Natural killer cell treated with Interleukin-12 subunit alpha and Interleukin-12 subunit beta and Interleukin-15 and Interleukin-18, amount 100 ng/mL, for 72 hours (primary cell): ENCODE measurements around the gene CTNNB1. TPM values are rescaled to one million over a fixed set of nuclear protein-coding genes. Genes with fewer than 3 reads are reported as not detected.

Source experiments
- ATAC-seq, 2 donors: fragments of 150-1000 bp; cut with Tn5 transposase in 1 of 2; sonication (Bioruptor Pico), chemical (Tn5 transposase) in 1 of 2; 2 replicates each; pipeline ENCODE4 v1.10.0; 2021
- DNase-seq: peaks from one replicate; pipeline ENCODE4 v3.0.0; 2022; ENCODE audit warnings: low spot score
- H3K27ac Mint-ChIP-seq, 2 donors: 1 replicate in 1 of 2; 2 replicates in 1 of 2; pipeline ENCODE4 v1.8.0; 2022; ENCODE audit warnings: mixed read lengths in 2 of 2, mild to moderate bottlenecking in 1 of 2, moderate library complexity in 1 of 2
- H3K27me3 Mint-ChIP-seq, 2 donors: 1 replicate in 1 of 2; 2 replicates in 1 of 2; pipeline ENCODE4 v1.8.0; 2022; ENCODE audit warnings: mixed read lengths in 2 of 2
- H3K36me3 Mint-ChIP-seq: one replicate; pipeline ENCODE4 v1.8.0; 2022; ENCODE audit warnings: mixed read lengths
- H3K4me1 Mint-ChIP-seq, 2 donors: 1 replicate in 1 of 2; 2 replicates in 1 of 2; pipeline ENCODE4 v1.8.0; 2022; ENCODE audit warnings: low read depth in 2 of 2, mixed read lengths in 2 of 2, mild to moderate bottlenecking in 1 of 2
- H3K4me3 Mint-ChIP-seq: one replicate; pipeline ENCODE4 v1.8.0; 2022; ENCODE audit warnings: mixed read lengths
- H3K9me3 Mint-ChIP-seq: 2 replicates; pipeline ENCODE4 v1.8.0; 2022; ENCODE audit warnings: mixed read lengths
- total RNA-seq, 2 donors: library from RNA; stranded (reverse); gene quantifications; one replicate each; pipeline ENCODE4 v1.2.3, GENCODE V29; 2022

The CTNNB1 gene
- total RNA-seq, 2 donors from 2014 or later, result 140 to 155 TPM

DNA sequence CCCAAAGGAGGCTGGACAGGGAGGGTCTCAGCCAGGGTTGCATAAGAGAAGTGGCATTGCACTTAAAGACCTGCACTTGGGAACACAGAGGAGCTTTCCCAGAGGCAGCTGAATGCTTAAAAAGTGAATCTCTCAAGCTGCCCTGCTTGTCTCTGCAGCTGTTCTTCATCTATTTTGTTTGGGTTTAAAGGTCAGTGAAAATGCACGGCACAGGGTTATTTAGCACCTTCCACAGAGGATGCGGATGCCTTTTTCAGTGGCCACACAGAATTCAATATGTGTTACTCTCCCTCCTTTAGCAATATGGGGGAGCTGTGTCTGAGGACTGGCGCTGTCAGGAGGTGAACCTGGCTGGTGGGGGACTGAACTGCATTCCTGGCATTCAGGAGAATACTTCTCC lies 22.7 kb upstream of the CTNNB1 start:
- Mint-ChIP-seq H3K27ac (no peak overlapping the region), H3K4me1 (no peaks in the 10 kb centered on the region), H3K27me3 (peaks cover 20 to 24% of the 10 kb centered on the region in 2 donors), H3K9me3 (no peaks in the 10 kb centered on the region), H3K36me3 (no peaks in the 10 kb centered on the region), H3K4me3 (no peak overlapping the region)
- ATAC-seq (no peak), DNase-seq (no peak)

DNA sequence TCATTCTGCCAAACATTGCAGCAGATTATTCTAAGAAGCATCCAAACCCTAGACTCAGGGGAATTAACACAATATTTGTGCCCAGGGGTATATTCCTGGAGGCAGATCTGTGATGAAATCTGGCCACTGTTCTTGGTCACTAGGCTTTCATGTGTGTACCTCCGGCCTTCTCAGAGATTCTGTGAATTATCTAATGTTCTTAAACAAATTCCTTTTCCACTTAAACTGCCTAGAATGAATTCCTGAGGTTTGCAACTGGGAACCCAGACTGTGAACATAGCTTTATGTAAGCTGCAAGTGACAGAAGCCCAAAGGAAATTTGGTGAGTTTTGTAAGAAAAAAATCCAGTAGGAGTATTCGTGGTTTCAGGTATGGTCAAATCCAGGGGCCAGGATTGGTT lies 20.7 kb upstream of the CTNNB1 start:
- Mint-ChIP-seq H3K4me3 (no peak overlapping the region), H3K9me3 (no peaks in the 10 kb centered on the region), H3K27ac (no peak overlapping the region), H3K36me3 (no peaks in the 10 kb centered on the region), H3K27me3 (peaks cover 19 to 25% of the 10 kb centered on the region in 2 donors), H3K4me1 (no peaks in the 10 kb centered on the region)
- DNase-seq (no peak), ATAC-seq (no peak)

DNA sequence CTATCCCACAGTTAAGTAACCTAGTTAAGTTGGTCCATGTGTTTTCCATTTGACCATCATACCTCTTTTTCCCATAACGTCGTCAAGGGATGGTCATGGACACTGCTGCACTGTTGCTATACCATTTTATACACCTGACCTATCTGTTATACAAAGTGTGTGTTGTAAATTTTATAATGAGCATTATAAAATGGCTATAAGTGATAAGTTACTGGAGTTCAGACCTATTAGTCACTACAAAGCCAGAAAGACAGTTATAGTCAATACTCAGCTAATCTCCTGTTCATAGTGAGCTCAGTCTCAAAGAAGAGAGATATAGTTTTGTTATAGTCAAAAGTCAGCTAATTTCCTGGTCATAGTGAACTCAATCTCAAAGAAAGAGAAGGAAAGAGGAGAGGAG lies 18.9 kb upstream of the CTNNB1 start:
- no peaks in the 10 kb centered on the region for H3K4me1 Mint-ChIP-seq
- ATAC-seq (no peak), DNase-seq (no peak)
- peaks cover 22 to 23% of the 10 kb centered on the region in 2 donors for H3K27me3 Mint-ChIP-seq
- no peak overlapping the region for H3K4me3 Mint-ChIP-seq
- no peaks in the 10 kb centered on the region for H3K36me3 Mint-ChIP-seq
- H3K9me3 Mint-ChIP-seq, result no peaks in the 10 kb centered on the region
- H3K27ac Mint-ChIP-seq, result no peak overlapping the region

DNA sequence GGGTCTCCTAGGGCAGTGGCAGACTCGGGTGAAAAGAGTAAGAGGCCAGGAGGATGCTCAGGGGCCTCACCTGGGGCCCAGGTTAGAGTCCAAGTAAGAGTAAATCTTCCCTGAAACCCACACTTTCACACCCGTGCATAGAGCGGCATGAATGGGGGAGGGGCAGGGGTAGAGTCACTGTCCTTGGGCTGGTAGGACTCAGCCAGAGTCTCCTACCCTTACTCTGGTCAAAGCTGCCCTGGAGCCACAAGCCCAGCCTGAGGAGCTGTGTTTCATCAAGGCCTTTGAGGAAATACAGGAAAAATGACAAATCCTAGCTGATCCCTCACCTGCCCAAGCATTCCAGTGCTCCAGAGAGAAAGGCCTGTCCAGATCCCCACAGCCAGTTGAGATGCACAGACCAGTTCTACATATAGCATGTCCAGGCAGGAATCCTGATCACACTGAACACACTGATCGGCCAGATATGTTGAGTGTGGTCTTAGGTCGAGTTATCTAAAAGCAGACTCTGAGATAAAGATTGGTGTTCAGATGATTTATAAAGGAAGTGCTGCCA lies 16.7 kb upstream of the CTNNB1 start:
- H3K36me3 Mint-ChIP-seq, result no peaks in the 10 kb centered on the region
- ATAC-seq (no peak), DNase-seq (no peak)
- no peak overlapping the region for H3K27ac Mint-ChIP-seq
- peaks cover 18 to 24% of the 10 kb centered on the region in 2 donors for H3K27me3 Mint-ChIP-seq
- H3K4me3 Mint-ChIP-seq, result no peak overlapping the region
- H3K9me3 Mint-ChIP-seq, result no peaks in the 10 kb centered on the region
- no peaks in the 10 kb centered on the region for H3K4me1 Mint-ChIP-seq

DNA sequence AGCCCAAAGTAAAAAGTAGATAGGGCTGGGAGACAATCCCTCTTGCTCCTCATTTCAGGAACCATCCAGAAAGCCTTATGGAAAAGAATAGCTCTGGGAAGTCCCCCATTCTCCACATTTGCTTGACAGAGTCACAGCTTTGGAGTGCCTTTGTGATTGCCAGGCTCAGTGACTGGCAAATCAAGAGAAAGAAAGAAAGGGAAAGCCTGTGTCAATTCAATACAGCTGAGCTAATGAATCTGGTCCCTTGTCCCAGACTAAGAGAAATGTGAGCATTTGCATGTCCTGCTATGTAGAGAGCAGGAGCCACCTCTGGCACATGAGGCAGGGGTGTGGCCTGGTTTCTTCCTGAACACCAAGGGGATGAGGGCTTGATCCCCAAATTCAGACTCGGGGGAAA lies 14.9 kb upstream of the CTNNB1 start:
- Mint-ChIP-seq H3K27me3 (peaks cover 30 to 33% of the 10 kb centered on the region in 2 donors), H3K4me3 (no peak overlapping the region), H3K4me1 (peaks cover under 1 to 6% of the 10 kb centered on the region in 2 donors), H3K36me3 (no peaks in the 10 kb centered on the region), H3K27ac (no peak overlapping the region), H3K9me3 (no peaks in the 10 kb centered on the region)
- DNase-seq (no peak), ATAC-seq (no peak)

DNA sequence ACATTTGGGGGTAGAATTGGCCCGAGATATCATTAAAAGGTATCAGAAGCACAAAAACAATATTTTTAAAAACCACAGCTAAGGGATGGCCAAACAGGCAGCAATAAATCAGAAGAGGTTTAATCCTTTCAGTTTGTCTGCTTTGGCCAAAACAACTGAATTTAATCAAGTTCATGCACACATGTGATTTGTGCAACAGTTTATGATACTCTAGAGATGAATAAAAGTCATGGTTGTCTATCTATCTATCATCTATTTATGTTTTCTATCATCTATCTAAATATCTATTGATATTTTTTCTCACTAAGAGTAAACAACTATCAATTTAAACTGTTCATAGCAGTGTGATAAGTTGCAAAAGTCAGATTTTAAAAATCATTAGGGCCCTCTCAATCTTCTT lies 13.0 kb upstream of the CTNNB1 start:
- Mint-ChIP-seq H3K27me3 (peaks cover 36 to 39% of the 10 kb centered on the region in 2 donors), H3K4me1 (peaks cover 6 to 11% of the 10 kb centered on the region in 2 donors), H3K9me3 (peaks cover 5% of the 10 kb centered on the region), H3K4me3 (no peak overlapping the region), H3K36me3 (no peaks in the 10 kb centered on the region), H3K27ac (no peak overlapping the region)
- ATAC-seq (no peak), DNase-seq (no peak)

DNA sequence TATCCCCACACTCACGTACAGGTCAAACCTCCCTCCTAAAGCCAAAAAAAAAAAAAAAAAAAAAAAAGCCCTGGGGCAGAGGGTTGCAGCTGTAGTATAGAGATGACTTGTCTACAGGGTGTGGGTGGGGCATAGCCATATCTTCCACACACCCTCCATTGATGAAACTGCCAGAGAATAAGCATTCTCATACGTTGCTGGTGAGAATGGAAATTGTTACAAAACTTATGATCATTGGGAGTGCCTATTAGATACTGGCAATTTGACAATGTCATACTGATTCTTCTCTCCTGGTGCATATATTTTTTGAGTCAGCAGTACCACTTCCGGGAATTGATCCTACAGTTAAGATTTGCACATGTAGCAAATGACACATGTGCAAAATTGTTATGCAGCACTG lies 11.0 kb upstream of the CTNNB1 start:
- peaks cover 6 to 11% of the 10 kb centered on the region in 2 donors for H3K4me1 Mint-ChIP-seq
- H3K27me3 Mint-ChIP-seq, result peaks cover 32 to 35% of the 10 kb centered on the region in 2 donors
- no peaks in the 10 kb centered on the region for H3K36me3 Mint-ChIP-seq
- H3K4me3 Mint-ChIP-seq, result peak overlapping the region; percentile 16
- H3K27ac Mint-ChIP-seq, result peak overlapping the region in 1 of 2 donors; percentile 40
- DNase-seq, result no peak
- ATAC-seq, result peak in 1 of 2 donors; percentile 95
- H3K9me3 Mint-ChIP-seq, result peaks cover 5% of the 10 kb centered on the region

DNA sequence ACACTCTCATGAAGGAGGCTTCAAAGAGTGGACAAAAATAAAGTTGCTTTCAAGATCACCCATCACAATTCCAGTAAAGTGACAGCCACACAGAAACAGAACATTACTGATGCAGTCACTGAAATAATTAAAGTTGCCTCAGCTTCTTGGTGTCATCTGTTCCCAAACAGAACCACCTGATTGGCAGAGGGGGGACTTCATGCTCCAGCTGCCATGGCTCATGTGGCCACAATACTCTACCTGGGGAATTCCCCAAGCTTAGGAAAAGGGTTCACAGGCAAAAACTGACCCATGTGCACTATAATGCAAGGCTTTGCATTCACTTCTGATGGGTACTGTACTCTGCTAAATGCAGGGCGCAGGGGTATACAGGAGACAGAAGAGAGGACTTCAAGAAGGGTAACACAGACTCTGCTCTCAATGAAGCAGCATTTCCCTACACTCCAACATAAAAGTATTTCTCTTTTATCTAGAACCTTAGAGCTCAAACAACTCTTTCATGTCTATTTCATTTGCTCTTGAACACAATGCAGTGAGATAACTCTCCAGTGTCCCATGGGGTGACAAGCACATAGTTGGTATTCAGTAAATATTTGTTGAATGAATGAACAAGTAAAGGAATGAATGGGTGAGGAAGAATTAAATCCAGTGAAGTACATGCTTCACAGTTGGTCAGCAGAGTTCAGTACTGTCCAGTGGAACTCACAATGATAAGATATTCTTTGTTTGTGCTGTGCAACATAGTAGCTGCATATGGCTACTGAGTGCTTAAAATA lies 8.6 kb upstream of the CTNNB1 start:
- no peak for ATAC-seq
- H3K9me3 Mint-ChIP-seq, result peaks cover 5% of the 10 kb centered on the region

DNA sequence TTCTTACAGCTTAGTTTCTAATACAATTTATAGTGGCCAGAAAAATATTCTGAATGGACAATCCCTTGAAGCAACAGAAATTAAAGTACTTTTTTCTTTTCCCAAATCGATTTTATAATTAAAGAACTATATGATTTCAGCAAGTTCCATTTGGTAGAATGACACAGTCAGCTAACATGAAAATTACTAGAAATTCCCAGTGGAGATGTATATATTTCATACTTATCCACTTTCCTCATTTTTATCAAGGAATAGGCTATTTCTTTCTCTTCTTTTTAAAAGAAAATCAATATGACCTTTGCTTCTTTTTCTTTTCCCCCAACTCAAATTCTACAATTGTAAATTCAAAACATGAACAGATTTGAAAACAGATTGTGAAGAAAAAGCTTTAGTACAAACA lies 6.4 kb upstream of the CTNNB1 start:
- H3K27me3 Mint-ChIP-seq, result peaks cover 28 to 29% of the 10 kb centered on the region in 2 donors
- H3K27ac Mint-ChIP-seq, result no peak overlapping the region
- H3K4me3 Mint-ChIP-seq, result no peak overlapping the region
- H3K36me3 Mint-ChIP-seq, result no peaks in the 10 kb centered on the region
- DNase-seq, result no peak
- peaks cover 5% of the 10 kb centered on the region for H3K9me3 Mint-ChIP-seq
- H3K4me1 Mint-ChIP-seq, result peaks cover 6 to 11% of the 10 kb centered on the region in 2 donors
- no peak for ATAC-seq

More for the DNA sequence above, 8.6 kb upstream of the CTNNB1 start:
- H3K36me3 Mint-ChIP-seq, result no peaks in the 10 kb centered on the region
- no peak overlapping the region for H3K27ac Mint-ChIP-seq
- DNase-seq, result no peak
- H3K27me3 Mint-ChIP-seq, result peaks cover 37 to 41% of the 10 kb centered on the region in 2 donors
- peaks cover 6 to 11% of the 10 kb centered on the region in 2 donors for H3K4me1 Mint-ChIP-seq
- no peak overlapping the region for H3K4me3 Mint-ChIP-seq

DNA sequence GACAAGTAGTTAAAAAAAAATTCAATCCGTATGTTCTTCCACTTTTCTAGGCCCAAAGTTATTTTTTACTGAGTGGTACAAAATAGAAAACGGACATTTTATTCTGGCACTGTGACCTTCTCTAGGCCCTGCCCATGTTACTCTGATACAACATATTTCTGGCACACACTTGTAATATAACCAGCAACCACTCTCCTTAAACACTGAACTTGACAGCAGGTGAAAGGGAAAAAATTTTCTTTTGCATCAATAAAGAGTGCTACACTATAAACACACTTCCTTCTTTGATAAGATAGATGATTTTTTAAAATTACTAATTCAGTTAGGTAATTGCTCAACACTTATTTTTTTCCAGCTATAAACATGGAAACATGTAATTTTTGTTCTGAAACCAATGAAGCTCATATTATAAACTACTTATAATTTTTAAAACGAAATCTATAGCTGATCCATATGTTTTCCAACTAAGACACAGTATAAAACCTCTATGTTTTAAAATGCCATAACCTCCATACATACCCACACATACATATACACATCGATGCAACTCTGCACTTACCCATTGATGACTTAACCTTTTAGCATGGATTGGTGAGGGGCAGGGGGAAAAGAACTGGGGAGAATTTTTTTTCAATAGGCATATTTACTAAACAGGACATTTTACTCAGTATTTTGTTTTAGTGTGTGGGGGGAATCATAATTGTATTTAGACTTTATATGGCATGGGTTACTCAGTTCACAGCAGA lies 5.3 kb upstream of the CTNNB1 start:
- Mint-ChIP-seq H3K27ac (no peak overlapping the region), H3K9me3 (peaks cover 5% of the 10 kb centered on the region), H3K27me3 (peaks cover 18 to 22% of the 10 kb centered on the region in 2 donors), H3K36me3 (no peaks in the 10 kb centered on the region), H3K4me3 (no peak overlapping the region), H3K4me1 (peaks cover 5 to 9% of the 10 kb centered on the region in 2 donors)
- DNase-seq (no peak), ATAC-seq (no peak)

DNA sequence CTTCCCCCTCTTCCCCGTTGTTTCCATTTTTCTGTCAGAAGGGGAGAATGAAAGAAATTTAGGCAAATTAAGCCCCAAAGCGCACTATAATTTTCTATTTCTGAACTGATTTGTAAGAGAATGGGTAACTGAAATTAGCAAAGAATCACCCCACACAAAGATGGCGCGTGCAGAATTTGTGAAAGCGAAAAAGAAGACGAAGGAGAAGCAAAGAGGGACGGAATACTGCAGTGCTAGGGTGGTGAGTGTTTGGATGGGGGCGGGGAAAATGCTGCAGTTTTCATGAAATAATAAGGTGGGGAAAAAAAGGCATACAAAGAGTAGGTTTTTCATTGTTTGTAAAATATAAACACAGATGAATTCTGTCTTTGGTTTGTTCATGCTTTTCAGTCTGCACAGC lies 4.6 kb upstream of the CTNNB1 start:
- no peaks in the 10 kb centered on the region for H3K36me3 Mint-ChIP-seq
- ATAC-seq (no peak), DNase-seq (no peak)
- no peak overlapping the region for H3K4me3 Mint-ChIP-seq
- peaks cover 2% of the 10 kb centered on the region for H3K9me3 Mint-ChIP-seq
- H3K4me1 Mint-ChIP-seq, result peaks cover 3 to 5% of the 10 kb centered on the region in 2 donors
- H3K27ac Mint-ChIP-seq, result no peak overlapping the region
- H3K27me3 Mint-ChIP-seq, result peaks cover 12 to 18% of the 10 kb centered on the region in 2 donors

DNA sequence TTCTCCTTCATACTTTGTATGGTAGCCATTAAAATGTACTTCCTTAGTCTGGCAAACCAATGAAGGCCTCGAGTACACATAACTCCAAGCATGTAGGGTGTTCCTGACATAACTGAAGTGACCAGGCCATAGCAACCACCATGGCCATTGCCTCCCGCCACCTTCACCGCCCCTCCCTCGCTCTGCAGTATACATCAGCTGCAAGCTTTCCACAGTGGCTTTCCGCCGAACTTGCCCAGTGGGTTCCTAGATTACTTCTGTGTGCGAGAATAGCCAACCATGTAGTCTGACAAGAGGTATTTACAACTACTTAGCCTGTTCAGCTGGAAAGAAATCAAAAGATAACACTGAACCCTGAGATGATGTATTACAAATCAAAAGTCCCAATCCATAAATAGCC lies 3.4 kb upstream of the CTNNB1 start:
- peaks cover 10% of the 10 kb centered on the region in 2 donors for H3K4me1 Mint-ChIP-seq
- no peaks in the 10 kb centered on the region for H3K9me3 Mint-ChIP-seq
- peaks cover 5% of the 10 kb centered on the region for H3K36me3 Mint-ChIP-seq
- ATAC-seq (no peak), DNase-seq (no peak)
- peaks cover 9 to 13% of the 10 kb centered on the region in 2 donors for H3K27me3 Mint-ChIP-seq
- no peak overlapping the region for H3K4me3 Mint-ChIP-seq
- no peak overlapping the region for H3K27ac Mint-ChIP-seq

DNA sequence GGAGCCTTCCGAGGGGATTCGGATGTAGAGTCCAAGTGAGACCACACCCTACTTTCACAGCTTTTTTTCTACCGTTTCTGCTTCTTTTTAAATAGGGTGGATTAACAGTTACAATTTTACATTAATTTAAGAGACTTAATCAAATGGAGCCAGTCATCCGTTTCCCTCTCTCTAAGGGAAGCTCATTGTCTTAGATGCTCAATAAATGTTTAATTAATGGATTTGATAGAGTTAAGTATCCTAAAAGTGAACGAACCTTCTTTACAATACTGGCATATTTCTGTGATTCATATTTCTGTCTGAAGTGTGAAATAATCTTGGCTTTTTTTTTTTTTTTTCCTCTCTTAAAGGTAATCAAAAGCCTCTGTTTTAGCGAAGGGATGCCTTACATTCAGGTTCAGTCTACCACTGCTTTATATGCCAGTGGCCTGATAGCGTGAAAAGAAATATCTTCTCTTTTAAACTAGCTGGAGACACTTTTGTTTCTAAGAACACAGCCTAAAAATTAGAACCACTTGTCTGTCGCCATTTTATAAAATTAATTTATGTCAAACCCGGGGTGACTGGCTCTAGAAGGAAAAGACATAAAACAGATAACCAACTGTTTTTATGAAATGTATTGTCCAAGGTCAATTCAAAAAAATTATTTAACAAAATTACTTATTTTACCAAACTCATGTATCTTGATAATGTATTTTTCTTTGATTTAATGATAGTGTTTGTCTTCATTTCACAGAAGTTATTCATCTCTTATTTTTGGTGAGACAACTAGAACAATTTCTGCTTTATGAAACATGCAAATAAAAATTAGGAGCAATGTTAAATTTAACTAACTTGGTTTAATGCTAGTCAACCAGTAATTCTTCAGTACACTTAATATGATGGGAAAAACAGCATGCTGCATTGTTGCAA lies 2.5 kb upstream of the CTNNB1 start:
- no peak overlapping the region for H3K4me3 Mint-ChIP-seq
- ATAC-seq (no peak), DNase-seq (no peak)
- peaks cover 9 to 13% of the 10 kb centered on the region in 2 donors for H3K27me3 Mint-ChIP-seq
- no peak overlapping the region for H3K27ac Mint-ChIP-seq
- peaks cover 5% of the 10 kb centered on the region for H3K36me3 Mint-ChIP-seq
- H3K9me3 Mint-ChIP-seq, result no peaks in the 10 kb centered on the region
- H3K4me1 Mint-ChIP-seq, result peaks cover 18% of the 10 kb centered on the region in 2 donors
